Measurements from ENCODE around the gene SELENOM.

Gene SELENOM

DNA sequence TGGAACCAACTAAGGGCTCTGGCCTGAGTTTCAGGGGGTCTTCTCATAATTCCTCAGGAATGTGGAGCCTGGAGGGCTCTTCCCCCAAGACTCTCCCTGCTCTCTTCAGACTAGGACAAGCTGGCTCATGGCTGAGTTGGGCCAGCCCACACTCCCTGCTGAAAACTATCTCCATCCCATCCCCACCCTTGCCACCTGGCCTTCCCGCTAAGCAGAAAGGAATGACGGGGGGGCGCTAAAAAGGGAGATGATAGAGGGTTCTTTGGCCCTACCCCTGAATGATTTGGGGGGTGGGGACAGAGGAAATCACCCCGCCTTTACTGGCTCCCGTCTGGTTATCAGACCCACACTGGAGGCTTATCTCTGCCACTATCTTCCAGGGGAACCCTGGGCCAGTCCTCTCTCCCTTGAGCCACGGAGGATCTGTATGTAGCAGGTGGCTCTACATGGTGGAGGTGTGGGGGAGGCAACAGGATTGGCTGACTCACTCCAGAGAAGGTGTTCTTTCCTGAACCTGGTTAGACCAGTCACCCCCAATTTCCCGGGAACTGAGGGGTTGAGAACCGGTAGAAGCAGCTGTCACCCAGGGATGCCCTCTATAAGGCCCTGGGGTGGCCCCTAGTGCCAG, 20.6 kb downstream of the SELENOM start:
- TF ChIP-seq, protein P1, sequence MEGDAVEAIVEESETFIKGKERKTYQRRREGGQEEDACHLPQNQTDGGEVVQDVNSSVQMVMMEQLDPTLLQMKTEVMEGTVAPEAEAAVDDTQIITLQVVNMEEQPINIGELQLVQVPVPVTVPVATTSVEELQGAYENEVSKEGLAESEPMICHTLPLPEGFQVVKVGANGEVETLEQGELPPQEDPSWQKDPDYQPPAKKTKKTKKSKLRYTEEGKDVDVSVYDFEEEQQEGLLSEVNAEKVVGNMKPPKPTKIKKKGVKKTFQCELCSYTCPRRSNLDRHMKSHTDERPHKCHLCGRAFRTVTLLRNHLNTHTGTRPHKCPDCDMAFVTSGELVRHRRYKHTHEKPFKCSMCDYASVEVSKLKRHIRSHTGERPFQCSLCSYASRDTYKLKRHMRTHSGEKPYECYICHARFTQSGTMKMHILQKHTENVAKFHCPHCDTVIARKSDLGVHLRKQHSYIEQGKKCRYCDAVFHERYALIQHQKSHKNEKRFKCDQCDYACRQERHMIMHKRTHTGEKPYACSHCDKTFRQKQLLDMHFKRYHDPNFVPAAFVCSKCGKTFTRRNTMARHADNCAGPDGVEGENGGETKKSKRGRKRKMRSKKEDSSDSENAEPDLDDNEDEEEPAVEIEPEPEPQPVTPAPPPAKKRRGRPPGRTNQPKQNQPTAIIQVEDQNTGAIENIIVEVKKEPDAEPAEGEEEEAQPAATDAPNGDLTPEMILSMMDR (conservative IDR thresholded peaks at IDR 0.05; ENCODE audit: low read depth), result no peak
- H3K27ac ChIP-seq, result peak overlapping the region; percentile 86
- ChIA-PET POLR2A (ENCODE audit: low non-redundant PET) (no interaction called here), CTCF (no interaction called here)
- DNase-seq (ENCODE audit: low spot score), result no peak

DNA sequence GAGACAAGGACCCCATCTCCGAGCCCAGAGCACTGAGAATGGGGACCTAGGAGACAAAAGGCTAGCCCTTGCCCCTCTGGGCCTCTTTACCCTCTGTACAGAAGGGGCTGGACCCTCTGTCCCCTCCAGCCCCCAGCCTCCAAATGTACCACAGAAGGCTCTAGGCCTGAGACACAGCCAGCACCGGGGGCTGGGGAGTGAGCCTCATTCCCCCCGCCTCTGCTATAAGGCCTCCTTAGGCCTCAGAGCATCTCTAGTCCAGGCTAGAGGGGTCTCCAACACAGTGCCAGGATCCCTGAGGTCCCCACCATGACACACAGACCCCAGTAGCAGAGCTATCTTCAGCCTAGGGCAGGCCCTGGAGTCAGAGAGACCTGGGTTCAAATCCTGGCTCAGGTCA, 21.4 kb downstream of the SELENOM start:
- ChIA-PET CTCF (no interaction called here), POLR2A (ENCODE audit: low non-redundant PET) (no interaction called here)
- DNase-seq (ENCODE audit: low spot score), result no peak
- TF ChIP-seq, protein P1 (conservative IDR thresholded peaks at IDR 0.05; ENCODE audit: low read depth), result no peak
- H3K27ac ChIP-seq, result peak overlapping the region; percentile 86

DNA sequence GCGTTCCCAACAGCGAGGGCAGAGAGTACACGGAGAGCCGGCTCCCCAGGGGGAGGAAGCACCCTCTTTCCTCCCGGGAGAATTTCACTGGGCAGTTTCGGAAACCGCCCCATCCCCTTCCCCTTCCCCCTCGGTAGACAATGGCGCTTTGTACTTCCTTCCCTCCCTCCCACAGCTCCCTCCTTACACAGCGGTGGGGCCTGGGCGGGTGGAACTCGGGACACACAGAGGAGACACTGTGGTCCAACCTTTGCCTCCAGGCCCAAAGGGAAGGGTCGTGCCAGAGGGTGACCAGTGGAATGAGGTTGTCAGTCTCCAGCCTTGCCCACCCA, 21.9 kb downstream of the SELENOM start:
- peak overlapping the region; percentile 86 for H3K27ac ChIP-seq
- ChIA-PET POLR2A (ENCODE audit: low non-redundant PET) (no interaction called here), CTCF (interaction anchor here (0.6 to 1.4 kb wide), 4 partner anchors 8 to 140 kb away, joined by 3 to 7 read pairs (median 4); partner anchors contain the start of gene TUG1)
- TF ChIP-seq, protein P1 (conservative IDR thresholded peaks at IDR 0.05; ENCODE audit: low read depth), result peak; percentile 41; the same call in 1 of the 2 replicates
- DNase-seq (ENCODE audit: low spot score), result no peak

DNA sequence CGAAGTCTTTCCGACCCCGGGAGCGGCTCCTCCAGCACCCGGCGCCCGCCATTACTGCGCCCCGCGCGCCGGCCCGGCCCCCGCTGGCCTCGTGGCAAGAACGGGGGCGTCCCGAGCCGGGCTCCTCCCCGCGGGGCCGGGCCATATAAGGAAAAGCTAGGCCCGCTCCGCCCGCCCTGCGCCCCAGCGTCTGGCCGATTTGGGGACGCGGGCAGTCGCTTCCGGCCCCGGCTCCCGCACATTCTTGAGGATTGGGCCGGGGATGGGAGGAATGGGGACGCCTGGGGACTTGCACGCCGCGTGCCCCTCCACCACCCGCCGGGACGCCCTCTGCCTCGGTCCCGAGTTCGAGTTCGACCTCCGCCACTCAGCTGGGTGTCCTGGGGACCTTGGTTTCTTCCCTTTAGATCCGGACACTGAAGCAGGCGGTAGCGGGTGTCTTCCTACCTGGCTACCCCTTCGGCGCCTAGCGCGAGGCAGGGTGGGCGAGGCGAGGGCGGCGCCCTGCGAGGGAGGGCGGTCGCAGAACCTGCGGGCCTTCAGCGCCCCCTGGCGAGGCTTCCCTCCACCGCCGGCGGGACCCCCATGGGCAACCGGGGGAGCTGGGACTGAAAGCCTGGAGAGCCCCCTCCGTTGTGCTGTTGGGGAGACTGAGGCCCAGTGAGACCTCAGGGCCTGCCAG, 22.4 kb downstream of the SELENOM start:
- CTCF ChIA-PET, result interaction anchor here (0.6 to 1.4 kb wide), 6 partner anchors 9 to 235 kb away, joined by 3 to 7 read pairs (median 4); partner anchors contain the start of gene TUG1
- no peak for DNase-seq (ENCODE audit: low spot score)
- TF ChIP-seq, protein P1 (conservative IDR thresholded peaks at IDR 0.05; ENCODE audit: low read depth), result peak; percentile 78
- POLR2A ChIA-PET (ENCODE audit: low non-redundant PET), result interaction anchor here (0.6 kb wide), 1 partner anchor 140 kb away, joined by 4 read pairs; no protein-coding TSS in a partner anchor
- H3K27ac ChIP-seq, result peak overlapping the region; percentile 86

DNA sequence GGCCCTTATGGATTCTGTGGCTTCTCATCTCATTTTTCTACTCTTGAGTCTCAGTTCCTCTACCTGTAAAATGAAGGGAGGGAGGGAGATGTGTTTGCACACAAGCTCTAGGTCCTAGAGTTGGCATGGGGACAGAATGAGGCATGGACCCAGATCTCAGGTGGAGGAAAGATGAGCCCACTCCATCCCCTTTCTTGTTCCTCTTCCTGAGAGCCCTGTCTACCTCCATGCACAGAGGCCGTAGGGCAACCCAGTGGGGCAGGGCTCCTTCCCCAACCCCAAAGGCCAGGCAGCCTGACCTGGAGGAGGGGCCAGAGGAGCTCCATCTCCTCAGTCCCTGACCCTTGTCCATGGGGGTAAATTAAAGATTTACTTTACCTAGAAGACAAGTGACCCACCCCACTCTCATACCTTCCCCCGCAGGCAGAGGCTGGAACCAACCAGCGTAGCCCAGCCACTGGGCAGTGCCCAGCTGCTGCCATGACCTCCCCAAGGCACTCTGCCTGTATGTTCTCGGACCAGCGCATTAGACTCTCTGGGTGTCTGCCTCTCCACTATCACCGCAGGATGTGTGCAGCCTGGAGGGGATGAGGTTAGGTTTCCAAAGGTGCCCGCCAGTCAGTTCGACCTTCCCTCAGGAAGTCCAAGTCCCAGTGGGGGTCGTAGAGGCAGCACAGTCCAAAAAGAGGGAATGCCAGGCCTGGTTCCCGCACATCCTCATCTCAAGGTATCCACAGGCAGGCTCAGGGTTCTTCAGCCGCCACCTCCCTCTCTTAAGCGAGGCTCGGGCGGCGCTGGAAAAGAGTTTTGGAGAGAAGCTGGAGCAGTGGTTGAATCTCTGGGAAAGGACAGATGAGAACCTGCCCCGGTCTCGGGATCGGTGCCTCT, 23.2 kb downstream of the SELENOM start:
- ChIA-PET CTCF (interaction anchor here (0.7 to 1.4 kb wide), 5 partner anchors 9 to 274 kb away, joined by 3 to 7 read pairs (median 4); no protein-coding TSS in a partner anchor), POLR2A (ENCODE audit: low non-redundant PET) (no interaction called here)
- peak overlapping the region; percentile 86 for H3K27ac ChIP-seq
- no peak for DNase-seq (ENCODE audit: low spot score)
- TF ChIP-seq, protein P1 (conservative IDR thresholded peaks at IDR 0.05; ENCODE audit: low read depth), result no peak

DNA sequence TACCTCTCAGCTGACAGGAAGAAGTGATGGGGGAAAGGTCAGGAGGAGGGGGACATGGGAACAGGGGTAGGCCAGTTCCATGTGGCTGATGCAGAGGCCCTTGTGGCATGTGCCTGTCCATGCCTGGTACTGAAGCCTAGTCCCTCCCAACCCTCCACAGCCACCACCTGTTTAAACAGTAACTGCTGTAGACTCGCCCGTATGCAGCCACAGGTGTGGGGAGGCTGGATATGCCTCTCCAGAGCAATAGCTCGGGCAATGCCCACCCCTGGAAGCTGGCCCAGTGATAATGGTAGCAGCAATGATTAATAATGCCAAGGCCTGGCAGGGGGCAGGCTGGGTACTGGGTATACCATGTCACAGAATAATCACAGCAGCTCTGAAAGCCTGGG, 24.0 kb downstream of the SELENOM start:
- no peak for DNase-seq (ENCODE audit: low spot score)
- peak overlapping the region; percentile 86 for H3K27ac ChIP-seq
- ChIA-PET POLR2A (ENCODE audit: low non-redundant PET) (interaction anchor here (1.4 kb wide), 1 partner anchor 113 kb away, joined by 3 read pairs; no protein-coding TSS in a partner anchor), CTCF (interaction anchor here (0.7 to 0.8 kb wide), 2 partner anchors 161 to 273 kb away, joined by 3 to 4 read pairs; no protein-coding TSS in a partner anchor)
- TF ChIP-seq, protein P1 (conservative IDR thresholded peaks at IDR 0.05; ENCODE audit: low read depth), result no peak

All from RWPE1 (cell line).